Loucy (cell line): ENCODE data around the gene TBC1D8.

Experiments
- H2AFZ ChIP-seq: fragments of 200-600 bp; sonication (generic); 2 replicates; pipeline ENCODE4 v1.6.0; 2016; ENCODE audit warnings: antibody characterized with exemption, mild to moderate bottlenecking, low read length, moderate library complexity
- H3F3A ChIP-seq: fragments of 200-600 bp; 2 replicates; pipeline ENCODE4 v1.6.0; 2016; ENCODE audit warnings: antibody characterized with exemption, low read depth, mild to moderate bottlenecking
- H3K27me3 ChIP-seq: fragments of 200-600 bp; sonication (generic); 2 replicates; pipeline ENCODE4 v1.6.1; 2014; ENCODE audit warnings: low read length, mild to moderate bottlenecking; ENCODE audit not compliant: insufficient read depth, poor library complexity, severe bottlenecking
- H3K36me3 ChIP-seq: fragments of 200-600 bp; sonication (generic); 2 replicates; pipeline ENCODE4 v1.6.1; 2016; ENCODE audit warnings: low read length; ENCODE audit not compliant: insufficient read depth
- H3K4me1 ChIP-seq: fragments of 200-600 bp; sonication (generic); 2 replicates; pipeline ENCODE4 v1.5.1; 2014; ENCODE audit warnings: low read length, mild to moderate bottlenecking; ENCODE audit not compliant: insufficient read depth, poor library complexity, severe bottlenecking
- H3K4me2 ChIP-seq: fragments of 200-600 bp; sonication (generic); 2 replicates; pipeline ENCODE4 v1.6.0; 2014; ENCODE audit warnings: antibody characterized with exemption, low read length, low read depth, mild to moderate bottlenecking; ENCODE audit not compliant: poor library complexity, severe bottlenecking
- H3K4me3 ChIP-seq: fragments of 200-600 bp; sonication (generic); 2 replicates; pipeline ENCODE4 v1.5.1; 2014; ENCODE audit warnings: low read length, mild to moderate bottlenecking, mixed read lengths; ENCODE audit not compliant: poor library complexity, severe bottlenecking
- H3K79me2 ChIP-seq: fragments of 200-600 bp; sonication (generic); 2 replicates; pipeline ENCODE4 v1.6.1; 2014; ENCODE audit warnings: low read length; ENCODE audit not compliant: insufficient read depth
- H3K9ac ChIP-seq: fragments of 200-600 bp; sonication (generic); 2 replicates; pipeline ENCODE4 v1.6.0; 2014; ENCODE audit warnings: mild to moderate bottlenecking, low read depth, low read length, moderate library complexity; ENCODE audit not compliant: poor library complexity, severe bottlenecking
- H3K9me2 ChIP-seq: fragments of 200-600 bp; sonication (generic); replicated peaks from 2 replicates; pipeline ENCODE4 v1.6.1; 2016; ENCODE audit warnings: low read depth, low read length, mixed read lengths
- H3K9me3 ChIP-seq: fragments of 200-600 bp; sonication (generic); 2 replicates; pipeline ENCODE4 v1.6.1; 2014; ENCODE audit warnings: mild to moderate bottlenecking, antibody characterized with exemption, low read length, low read depth; ENCODE audit not compliant: insufficient read depth
- H4K20me1 ChIP-seq: fragments of 200-600 bp; sonication (generic); 2 replicates; pipeline ENCODE4 v1.6.0; 2014; ENCODE audit warnings: antibody characterized with exemption, low read length, mild to moderate bottlenecking; ENCODE audit not compliant: insufficient read depth, poor library complexity, severe bottlenecking
- CTCF ChIP-seq: fragments of 200-600 bp; sonication (generic); conservative IDR thresholded peaks from 2 replicates; pipeline ENCODE4 v1.5.1; 2014; ENCODE audit warnings: mild to moderate bottlenecking, antibody characterized with exemption, low read length
- EZH2phosphoT487 ChIP-seq: fragments of 200-600 bp; IDR thresholded peaks from 2 replicates; pipeline ENCODE4 v1.6.1; 2018; ENCODE audit warnings: antibody characterized with exemption, mild to moderate bottlenecking, moderate library complexity, borderline replicate concordance

The TBC1D8 gene

GRCh38 chr2:101119431-101119830 lies 31.8 kb downstream of the TBC1D8 start:
- H3K9ac ChIP-seq: no peak overlapping the region
- no peak overlapping the region for H3K4me3 ChIP-seq
- no peaks in the 10 kb centered on the region for H3K36me3 ChIP-seq
- no peaks in the 10 kb centered on the region for H3K79me2 ChIP-seq
- H3F3A ChIP-seq: no peaks in the 10 kb centered on the region
- TF ChIP-seq CTCF (no peak), EZH2phosphoT487 (no peak)
- peaks cover 4% of the 10 kb centered on the region for H3K27me3 ChIP-seq
- no peaks in the 10 kb centered on the region for H3K9me2 ChIP-seq
- no peaks in the 10 kb centered on the region for H3K9me3 ChIP-seq
- no peaks in the 10 kb centered on the region for H3K4me1 ChIP-seq
- H2AFZ ChIP-seq: no peak overlapping the region
- H4K20me1 ChIP-seq: no peaks in the 10 kb centered on the region
- no peak overlapping the region for H3K4me2 ChIP-seq

GRCh38 chr2:101116841-101117552 lies 34.2 kb downstream of the TBC1D8 start:
- Histone ChIP-seq H3K36me3 (no peaks in the 10 kb centered on the region), H3K4me1 (peaks cover 19% of the 10 kb centered on the region), H3K9ac (no peak overlapping the region), H3K4me3 (no peak overlapping the region), H4K20me1 (no peaks in the 10 kb centered on the region), H3K4me2 (no peak overlapping the region), H3K9me2 (no peaks in the 10 kb centered on the region), H3K79me2 (no peaks in the 10 kb centered on the region), H3K27me3 (peaks cover 4% of the 10 kb centered on the region), H3F3A (no peaks in the 10 kb centered on the region), H3K9me3 (no peaks in the 10 kb centered on the region), H2AFZ (no peak overlapping the region)
- TF ChIP-seq EZH2phosphoT487 (no peak), CTCF (no peak)

GRCh38 chr2:101116348-101116747 lies 34.8 kb downstream of the TBC1D8 start:
- Histone ChIP-seq H3K4me3 (no peak overlapping the region), H2AFZ (no peak overlapping the region), H3K4me1 (peaks cover 19% of the 10 kb centered on the region), H3F3A (no peaks in the 10 kb centered on the region), H3K9me2 (no peaks in the 10 kb centered on the region), H3K79me2 (no peaks in the 10 kb centered on the region), H3K27me3 (peaks cover 4% of the 10 kb centered on the region), H3K9me3 (no peaks in the 10 kb centered on the region), H4K20me1 (no peaks in the 10 kb centered on the region), H3K4me2 (no peak overlapping the region), H3K9ac (no peak overlapping the region), H3K36me3 (no peaks in the 10 kb centered on the region)
- TF ChIP-seq EZH2phosphoT487: no peak
- TF ChIP-seq CTCF: no peak
